Measurements from ENCODE around the gene TNFSF13.

DNA sequence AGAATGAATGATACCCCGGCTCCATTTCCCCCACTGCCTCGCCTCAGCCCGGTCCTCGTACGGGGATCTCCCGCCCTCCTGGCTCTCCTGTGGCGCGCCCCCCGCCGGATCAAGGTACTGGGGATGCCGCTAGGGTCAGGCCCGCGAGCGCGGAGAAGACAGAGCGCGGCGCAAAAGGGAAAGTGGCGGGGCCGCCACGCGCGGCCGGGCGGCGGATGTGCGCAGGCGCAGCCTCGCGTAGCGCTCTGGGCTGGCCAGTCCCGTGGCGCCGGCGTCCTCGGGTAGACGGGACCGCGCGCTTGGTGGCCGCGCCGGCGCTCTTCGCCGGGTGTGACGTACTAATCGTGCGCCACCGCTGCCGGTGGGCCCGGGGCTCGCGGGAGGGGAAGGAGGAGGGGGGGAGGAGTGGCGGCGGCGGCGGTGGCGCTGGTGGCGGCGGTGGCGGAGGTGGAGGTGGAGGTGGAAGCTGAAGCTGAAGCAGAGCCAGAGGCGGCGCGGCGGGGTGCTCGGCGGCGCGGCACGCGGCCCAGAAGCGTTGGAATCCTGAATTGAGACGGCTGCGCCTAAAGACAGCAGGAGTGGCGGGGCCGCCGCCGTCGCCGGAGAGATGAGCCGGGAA is 3.1 kb downstream of the TNFSF13 start, which contains the start of gene SENP3:
- TF ChIP-seq, protein P1, sequence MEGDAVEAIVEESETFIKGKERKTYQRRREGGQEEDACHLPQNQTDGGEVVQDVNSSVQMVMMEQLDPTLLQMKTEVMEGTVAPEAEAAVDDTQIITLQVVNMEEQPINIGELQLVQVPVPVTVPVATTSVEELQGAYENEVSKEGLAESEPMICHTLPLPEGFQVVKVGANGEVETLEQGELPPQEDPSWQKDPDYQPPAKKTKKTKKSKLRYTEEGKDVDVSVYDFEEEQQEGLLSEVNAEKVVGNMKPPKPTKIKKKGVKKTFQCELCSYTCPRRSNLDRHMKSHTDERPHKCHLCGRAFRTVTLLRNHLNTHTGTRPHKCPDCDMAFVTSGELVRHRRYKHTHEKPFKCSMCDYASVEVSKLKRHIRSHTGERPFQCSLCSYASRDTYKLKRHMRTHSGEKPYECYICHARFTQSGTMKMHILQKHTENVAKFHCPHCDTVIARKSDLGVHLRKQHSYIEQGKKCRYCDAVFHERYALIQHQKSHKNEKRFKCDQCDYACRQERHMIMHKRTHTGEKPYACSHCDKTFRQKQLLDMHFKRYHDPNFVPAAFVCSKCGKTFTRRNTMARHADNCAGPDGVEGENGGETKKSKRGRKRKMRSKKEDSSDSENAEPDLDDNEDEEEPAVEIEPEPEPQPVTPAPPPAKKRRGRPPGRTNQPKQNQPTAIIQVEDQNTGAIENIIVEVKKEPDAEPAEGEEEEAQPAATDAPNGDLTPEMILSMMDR (IDR thresholded peaks at IDR 0.05) = no peak
- TF ChIP-seq POLR2A (IDR thresholded peaks at IDR 0.05) = peak; percentile 12 to 40
- TF ChIP-seq EP300 (IDR thresholded peaks at IDR 0.05) = no peak
- no peak for TF ChIP-seq POLR2AphosphoS5 (IDR thresholded peaks at IDR 0.05)

All from suprapubic skin (tissue), 4 donors.